Measurements from ENCODE around the gene HS6ST3.

HS6ST3 gene

DNA sequence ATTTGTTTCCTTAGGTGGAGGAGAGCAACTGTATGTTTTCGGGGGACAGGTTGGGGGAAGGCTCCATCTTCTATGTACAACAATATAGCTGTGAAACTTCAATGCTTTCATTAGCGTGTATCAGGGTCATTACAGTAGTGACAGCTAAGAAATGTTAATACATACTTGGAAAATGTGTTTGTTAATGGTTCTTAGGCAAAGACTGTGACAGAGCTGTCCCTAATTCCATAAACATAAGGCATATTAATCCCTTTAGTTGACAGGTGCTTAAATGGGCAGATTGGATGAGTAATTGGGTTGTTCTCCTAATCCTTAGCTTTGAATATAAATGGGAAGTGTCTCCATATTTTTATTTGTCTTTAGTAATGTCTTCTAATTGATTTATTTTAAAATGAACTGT lies 313.7 kb downstream of the HS6ST3 start:
- ATAC-seq (ENCODE audit: low read depth) (no peak), DNase-seq (ENCODE audit: low spot score) (no peak)
- no peaks in the 10 kb centered on the region for H3K4me1 ChIP-seq (ENCODE audit: insufficient read depth, poor library complexity, severe bottlenecking)
- peaks cover 11% of the 10 kb centered on the region for H3K27me3 ChIP-seq (ENCODE audit: insufficient read depth, poor library complexity, severe bottlenecking)
- no peak overlapping the region for H3K4me3 ChIP-seq (ENCODE audit: severe bottlenecking)
- no peaks in the 10 kb centered on the region for H3K9me3 ChIP-seq (ENCODE audit: severe bottlenecking)
- TF ChIP-seq, protein P1, sequence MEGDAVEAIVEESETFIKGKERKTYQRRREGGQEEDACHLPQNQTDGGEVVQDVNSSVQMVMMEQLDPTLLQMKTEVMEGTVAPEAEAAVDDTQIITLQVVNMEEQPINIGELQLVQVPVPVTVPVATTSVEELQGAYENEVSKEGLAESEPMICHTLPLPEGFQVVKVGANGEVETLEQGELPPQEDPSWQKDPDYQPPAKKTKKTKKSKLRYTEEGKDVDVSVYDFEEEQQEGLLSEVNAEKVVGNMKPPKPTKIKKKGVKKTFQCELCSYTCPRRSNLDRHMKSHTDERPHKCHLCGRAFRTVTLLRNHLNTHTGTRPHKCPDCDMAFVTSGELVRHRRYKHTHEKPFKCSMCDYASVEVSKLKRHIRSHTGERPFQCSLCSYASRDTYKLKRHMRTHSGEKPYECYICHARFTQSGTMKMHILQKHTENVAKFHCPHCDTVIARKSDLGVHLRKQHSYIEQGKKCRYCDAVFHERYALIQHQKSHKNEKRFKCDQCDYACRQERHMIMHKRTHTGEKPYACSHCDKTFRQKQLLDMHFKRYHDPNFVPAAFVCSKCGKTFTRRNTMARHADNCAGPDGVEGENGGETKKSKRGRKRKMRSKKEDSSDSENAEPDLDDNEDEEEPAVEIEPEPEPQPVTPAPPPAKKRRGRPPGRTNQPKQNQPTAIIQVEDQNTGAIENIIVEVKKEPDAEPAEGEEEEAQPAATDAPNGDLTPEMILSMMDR (IDR thresholded peaks at IDR 0.05; ENCODE audit: poor library complexity, severe bottlenecking) = no peak
- H3K27ac ChIP-seq (ENCODE audit: poor library complexity, severe bottlenecking) = no peak overlapping the region
- no peaks in the 10 kb centered on the region for H3K36me3 ChIP-seq (ENCODE audit: low read depth)

DNA sequence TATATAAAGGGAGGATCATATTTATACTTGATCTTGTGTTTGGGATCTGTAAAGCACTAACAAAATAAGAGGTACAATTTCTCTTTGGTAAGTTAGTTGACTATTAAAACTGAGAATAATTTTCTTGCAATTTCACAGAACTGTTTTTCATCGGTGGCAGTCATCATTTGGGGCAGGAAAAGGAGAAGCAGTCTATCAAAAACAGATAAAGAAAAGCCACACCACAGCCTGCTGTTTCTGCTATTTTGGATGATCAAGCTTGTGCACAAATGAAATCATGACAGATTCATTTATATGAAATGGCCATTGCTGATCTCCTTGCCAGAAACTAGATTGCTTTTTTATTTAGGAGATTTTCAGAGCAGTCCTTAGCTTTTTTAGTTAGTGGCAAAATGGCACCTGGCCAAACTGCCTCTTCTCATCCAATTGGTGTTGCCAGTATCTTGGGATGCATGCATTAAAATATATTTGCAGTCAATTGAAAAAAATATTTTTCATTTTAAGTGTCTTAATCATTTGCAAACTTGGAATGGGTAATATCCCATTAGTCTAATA lies 326.0 kb downstream of the HS6ST3 start:
- no peak for ATAC-seq (ENCODE audit: low read depth)
- TF ChIP-seq, protein P1 (IDR thresholded peaks at IDR 0.05; ENCODE audit: poor library complexity, severe bottlenecking) = no peak
- Histone ChIP-seq H3K27ac (ENCODE audit: poor library complexity, severe bottlenecking) (no peak overlapping the region), H3K36me3 (ENCODE audit: low read depth) (no peaks in the 10 kb centered on the region), H3K27me3 (ENCODE audit: insufficient read depth, poor library complexity, severe bottlenecking) (no peaks in the 10 kb centered on the region), H3K9me3 (ENCODE audit: severe bottlenecking) (no peaks in the 10 kb centered on the region), H3K4me3 (ENCODE audit: severe bottlenecking) (no peak overlapping the region), H3K4me1 (ENCODE audit: insufficient read depth, poor library complexity, severe bottlenecking) (no peaks in the 10 kb centered on the region)
- no peak for DNase-seq (ENCODE audit: low spot score)

GRCh38 chr13:96417939-96418685 lies 328.2 kb downstream of the HS6ST3 start:
- no peaks in the 10 kb centered on the region for H3K27me3 ChIP-seq (ENCODE audit: insufficient read depth, poor library complexity, severe bottlenecking)
- no peak overlapping the region for H3K4me3 ChIP-seq (ENCODE audit: severe bottlenecking)
- H3K36me3 ChIP-seq (ENCODE audit: low read depth) = no peaks in the 10 kb centered on the region
- TF ChIP-seq, protein P1 (IDR thresholded peaks at IDR 0.05; ENCODE audit: poor library complexity, severe bottlenecking) = no peak
- no peak for ATAC-seq (ENCODE audit: low read depth)
- H3K4me1 ChIP-seq (ENCODE audit: insufficient read depth, poor library complexity, severe bottlenecking) = no peaks in the 10 kb centered on the region
- no peak for DNase-seq (ENCODE audit: low spot score)
- H3K9me3 ChIP-seq (ENCODE audit: severe bottlenecking) = no peaks in the 10 kb centered on the region
- no peak overlapping the region for H3K27ac ChIP-seq (ENCODE audit: poor library complexity, severe bottlenecking)

- no peaks in the 10 kb centered on the region for H3K36me3 ChIP-seq (ENCODE audit: low read depth)
- ATAC-seq (ENCODE audit: low read depth) (no peak), DNase-seq (ENCODE audit: low spot score) (no peak)
- no peaks in the 10 kb centered on the region for H3K27me3 ChIP-seq (ENCODE audit: insufficient read depth, poor library complexity, severe bottlenecking)
- H3K9me3 ChIP-seq (ENCODE audit: severe bottlenecking) = no peaks in the 10 kb centered on the region
- H3K27ac ChIP-seq (ENCODE audit: poor library complexity, severe bottlenecking) = no peak overlapping the region
- no peak overlapping the region for H3K4me3 ChIP-seq (ENCODE audit: severe bottlenecking)
- H3K4me1 ChIP-seq (ENCODE audit: insufficient read depth, poor library complexity, severe bottlenecking) = no peaks in the 10 kb centered on the region
- TF ChIP-seq, protein P1 (IDR thresholded peaks at IDR 0.05; ENCODE audit: poor library complexity, severe bottlenecking) = no peak
These were observed 331.4 kb downstream of the HS6ST3 start for GRCh38 chr13:96421314-96421713.

DNA sequence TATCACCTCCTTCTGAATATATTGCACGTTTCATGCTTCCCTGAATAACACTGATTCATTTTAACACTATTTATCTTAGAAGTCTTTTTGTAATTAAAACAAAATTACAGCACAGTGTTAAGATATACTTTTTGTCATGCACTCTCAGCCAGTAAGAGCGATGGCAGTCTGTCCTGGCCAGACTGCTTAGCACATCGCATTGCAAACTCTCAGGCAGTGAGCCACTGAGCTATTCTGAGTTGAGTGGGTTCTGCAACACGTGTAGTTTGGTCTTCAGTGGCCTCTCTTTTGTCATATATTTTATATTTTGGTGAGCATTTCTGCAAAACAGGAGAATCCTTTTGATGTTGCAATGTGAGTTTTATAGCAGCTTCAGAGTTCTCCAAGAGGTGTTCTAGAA lies 332.1 kb downstream of the HS6ST3 start:
- TF ChIP-seq, protein P1 (IDR thresholded peaks at IDR 0.05; ENCODE audit: poor library complexity, severe bottlenecking) = no peak
- H3K9me3 ChIP-seq (ENCODE audit: severe bottlenecking) = no peaks in the 10 kb centered on the region
- no peak overlapping the region for H3K4me3 ChIP-seq (ENCODE audit: severe bottlenecking)
- no peaks in the 10 kb centered on the region for H3K36me3 ChIP-seq (ENCODE audit: low read depth)
- H3K27me3 ChIP-seq (ENCODE audit: insufficient read depth, poor library complexity, severe bottlenecking) = no peaks in the 10 kb centered on the region
- DNase-seq (ENCODE audit: low spot score) (no peak), ATAC-seq (ENCODE audit: low read depth) (no peak)
- H3K4me1 ChIP-seq (ENCODE audit: insufficient read depth, poor library complexity, severe bottlenecking) = no peaks in the 10 kb centered on the region
- H3K27ac ChIP-seq (ENCODE audit: poor library complexity, severe bottlenecking) = no peak overlapping the region
